Measurements from ENCODE around the gene CTSA.
"Not testable (repeated sequence)": the region's sequence is repeated elsewhere in the genome, so short reads cannot be mapped to it uniquely, and the experiment has no call there.

The CTSA gene

DNA sequence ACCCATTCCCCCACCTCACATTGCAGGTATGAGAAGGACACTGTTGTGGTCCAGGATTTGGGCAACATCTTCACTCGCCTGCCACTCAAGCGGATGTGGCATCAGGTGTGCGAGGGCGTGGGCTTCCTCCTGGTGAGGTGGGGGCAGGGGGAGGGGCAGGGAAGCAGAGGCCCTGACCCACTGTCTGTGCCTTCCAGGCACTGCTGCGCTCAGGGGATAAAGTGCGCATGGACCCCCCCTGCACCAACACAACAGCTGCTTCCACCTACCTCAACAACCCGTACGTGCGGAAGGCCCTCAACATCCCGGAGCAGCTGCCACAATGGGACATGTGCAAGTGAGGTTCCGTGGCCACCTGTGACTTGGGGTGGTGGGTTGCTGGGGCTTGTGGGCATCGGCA, 3.7 kb downstream of the CTSA start:
- no peak for DNase-seq (ENCODE audit: low read depth, low spot score)

DNA sequence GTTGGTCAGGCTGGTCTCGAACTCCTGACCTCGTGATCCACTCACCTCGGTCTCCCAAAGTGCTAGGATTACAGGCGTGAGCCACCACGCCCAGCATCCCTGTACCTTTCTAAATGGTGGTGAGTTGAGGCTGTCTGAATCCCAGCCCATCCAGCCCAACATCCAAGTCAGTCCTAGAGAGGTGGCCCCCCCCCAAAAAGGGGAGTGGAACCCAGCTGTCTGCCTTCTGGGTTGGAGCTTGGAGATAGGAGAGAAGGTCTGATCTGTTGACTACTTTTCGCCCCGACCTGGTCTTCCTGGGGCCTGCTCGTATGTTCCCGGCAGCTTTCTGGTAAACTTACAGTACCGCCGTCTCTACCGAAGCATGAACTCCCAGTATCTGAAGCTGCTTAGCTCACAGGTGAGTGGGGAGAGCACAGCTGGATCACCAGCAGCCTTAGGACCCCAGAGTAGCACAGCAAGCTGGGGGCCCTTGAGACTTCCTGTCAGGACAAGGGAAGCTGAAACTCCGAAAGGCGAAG, 5.6 kb downstream of the CTSA start:
- DNase-seq (ENCODE audit: low read depth, low spot score) = no peak

DNA sequence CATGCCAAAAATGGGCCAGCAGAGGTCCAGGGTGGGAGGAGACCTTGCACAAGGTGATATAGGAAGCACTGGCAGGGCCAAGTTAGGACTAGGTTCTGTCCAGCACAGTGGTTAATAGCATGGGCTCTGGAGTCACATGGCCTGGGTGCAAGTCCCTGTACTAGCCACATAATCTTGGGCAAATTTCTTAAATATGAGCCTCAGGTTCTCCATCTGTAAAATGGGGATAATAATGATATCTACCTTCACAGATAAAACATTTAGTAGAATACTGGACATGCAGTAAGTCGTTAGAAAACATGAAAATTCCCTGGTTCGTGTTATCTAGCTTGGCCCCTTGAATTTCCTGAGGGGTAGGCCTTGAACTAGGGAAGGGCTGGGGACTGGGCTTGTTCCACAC, 6.2 kb downstream of the CTSA start:
- DNase-seq (ENCODE audit: low read depth, low spot score) = no peak

DNA sequence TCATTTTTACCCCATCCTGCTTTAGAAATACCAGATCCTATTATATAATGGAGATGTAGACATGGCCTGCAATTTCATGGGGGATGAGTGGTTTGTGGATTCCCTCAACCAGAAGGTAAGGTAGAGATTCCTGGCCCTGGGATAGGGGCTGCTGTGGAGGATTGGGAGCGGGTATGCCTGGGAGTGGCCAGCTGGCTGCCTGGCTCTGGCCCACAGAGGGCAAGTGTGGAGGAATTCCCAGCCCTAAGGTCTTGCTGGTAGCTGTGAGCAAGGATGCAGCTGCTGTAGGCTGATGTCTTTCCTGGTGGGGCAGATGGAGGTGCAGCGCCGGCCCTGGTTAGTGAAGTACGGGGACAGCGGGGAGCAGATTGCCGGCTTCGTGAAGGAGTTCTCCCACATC, 6.6 kb downstream of the CTSA start:
- DNase-seq (ENCODE audit: low read depth, low spot score) = no peak

DNA sequence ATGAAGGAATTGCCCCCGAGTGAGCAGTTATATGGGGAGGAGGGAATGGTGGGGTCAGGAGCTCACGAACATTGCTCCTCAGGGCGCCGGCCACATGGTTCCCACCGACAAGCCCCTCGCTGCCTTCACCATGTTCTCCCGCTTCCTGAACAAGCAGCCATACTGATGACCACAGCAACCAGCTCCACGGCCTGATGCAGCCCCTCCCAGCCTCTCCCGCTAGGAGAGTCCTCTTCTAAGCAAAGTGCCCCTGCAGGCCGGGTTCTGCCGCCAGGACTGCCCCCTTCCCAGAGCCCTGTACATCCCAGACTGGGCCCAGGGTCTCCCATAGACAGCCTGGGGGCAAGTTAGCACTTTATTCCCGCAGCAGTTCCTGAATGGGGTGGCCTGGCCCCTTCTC, 7.2 kb downstream of the CTSA start:
- no peak for DNase-seq (ENCODE audit: low read depth, low spot score)

DNA sequence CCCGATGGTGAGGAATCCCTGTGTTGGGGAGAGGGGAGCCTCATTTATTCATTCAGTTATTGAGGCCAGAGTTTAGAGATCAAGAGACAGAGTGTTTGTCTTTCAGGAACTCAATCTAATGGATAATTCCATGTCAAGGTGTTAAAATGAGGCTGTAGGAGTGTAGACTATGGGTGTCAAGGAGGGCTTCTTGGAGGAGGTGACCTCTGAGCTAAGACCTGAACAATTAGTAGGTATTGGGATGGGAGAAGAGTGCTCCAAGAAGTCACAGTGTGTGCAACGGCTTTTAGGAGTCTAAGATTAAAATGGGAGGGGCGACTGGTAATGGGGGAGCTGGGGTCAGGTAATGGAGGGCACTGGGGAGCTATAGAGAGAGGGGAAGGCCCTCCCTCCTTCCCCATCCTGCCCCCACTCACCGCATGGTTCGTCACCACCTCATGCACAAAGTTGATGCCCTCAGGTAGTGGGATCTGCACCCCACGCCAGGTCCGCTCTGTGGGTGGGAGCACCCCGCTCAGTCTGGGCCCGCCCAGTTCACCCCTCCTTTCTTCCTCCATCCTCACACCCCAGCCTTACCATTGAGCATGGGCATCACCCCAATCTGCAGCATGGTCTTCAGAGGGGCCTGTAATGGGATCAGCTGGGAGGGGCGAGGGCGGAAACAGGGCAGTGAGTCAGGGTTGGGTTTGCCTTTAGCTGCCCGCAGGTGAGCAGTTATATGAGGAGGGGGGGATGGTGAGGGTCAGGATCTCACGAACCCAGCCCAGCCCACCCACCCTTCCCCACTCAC, 8.1 kb downstream of the CTSA start:
- DNase-seq (ENCODE audit: low read depth, low spot score) = no peak

DNA sequence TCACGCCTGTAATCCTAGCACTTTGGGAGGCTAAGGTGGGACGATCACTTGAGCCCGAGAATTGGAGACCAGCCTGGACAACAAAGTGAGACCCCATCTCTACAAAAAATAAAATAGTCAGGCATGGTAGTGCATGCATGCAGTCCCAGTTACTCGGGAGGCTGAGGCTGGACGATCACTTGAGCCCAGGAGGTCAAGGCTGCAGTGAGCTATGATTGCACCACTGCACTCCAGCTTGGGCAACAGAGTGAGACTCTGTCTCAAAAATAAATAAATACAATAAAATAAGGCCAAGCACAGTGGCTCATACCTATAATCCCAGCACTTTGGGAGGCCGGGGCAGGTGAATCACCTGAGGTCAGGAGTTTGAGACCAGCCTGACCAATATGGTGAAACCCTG, 10.2 kb downstream of the CTSA start:
- not testable (repeated sequence) for DNase-seq (ENCODE audit: low read depth, low spot score)

DNA sequence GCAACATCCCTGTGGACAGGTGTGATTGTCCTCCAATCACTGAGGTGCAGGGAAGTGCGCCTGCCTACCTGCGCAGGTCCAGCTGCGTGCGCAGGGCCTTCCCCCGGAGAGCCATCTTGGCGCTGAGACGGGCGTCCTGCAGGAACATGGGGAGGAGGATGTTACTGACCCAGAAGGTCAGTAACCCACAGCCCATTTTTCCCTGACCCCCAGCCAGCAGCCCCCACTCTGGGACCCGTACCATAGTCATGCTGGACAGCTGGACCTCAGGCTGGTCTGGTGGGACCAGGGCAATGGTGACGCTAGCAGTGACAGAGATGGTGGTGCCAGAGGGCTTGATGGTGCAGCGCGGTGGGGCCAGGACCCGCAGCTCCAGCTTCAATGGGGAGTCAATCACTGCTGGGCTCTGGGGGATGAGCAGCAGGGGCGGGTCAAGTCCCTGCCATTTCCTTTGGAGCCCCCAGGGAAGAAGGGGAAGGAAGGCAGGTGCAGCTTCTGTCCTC, 11.1 kb downstream of the CTSA start:
- DNase-seq (ENCODE audit: low read depth, low spot score) = no peak

DNA sequence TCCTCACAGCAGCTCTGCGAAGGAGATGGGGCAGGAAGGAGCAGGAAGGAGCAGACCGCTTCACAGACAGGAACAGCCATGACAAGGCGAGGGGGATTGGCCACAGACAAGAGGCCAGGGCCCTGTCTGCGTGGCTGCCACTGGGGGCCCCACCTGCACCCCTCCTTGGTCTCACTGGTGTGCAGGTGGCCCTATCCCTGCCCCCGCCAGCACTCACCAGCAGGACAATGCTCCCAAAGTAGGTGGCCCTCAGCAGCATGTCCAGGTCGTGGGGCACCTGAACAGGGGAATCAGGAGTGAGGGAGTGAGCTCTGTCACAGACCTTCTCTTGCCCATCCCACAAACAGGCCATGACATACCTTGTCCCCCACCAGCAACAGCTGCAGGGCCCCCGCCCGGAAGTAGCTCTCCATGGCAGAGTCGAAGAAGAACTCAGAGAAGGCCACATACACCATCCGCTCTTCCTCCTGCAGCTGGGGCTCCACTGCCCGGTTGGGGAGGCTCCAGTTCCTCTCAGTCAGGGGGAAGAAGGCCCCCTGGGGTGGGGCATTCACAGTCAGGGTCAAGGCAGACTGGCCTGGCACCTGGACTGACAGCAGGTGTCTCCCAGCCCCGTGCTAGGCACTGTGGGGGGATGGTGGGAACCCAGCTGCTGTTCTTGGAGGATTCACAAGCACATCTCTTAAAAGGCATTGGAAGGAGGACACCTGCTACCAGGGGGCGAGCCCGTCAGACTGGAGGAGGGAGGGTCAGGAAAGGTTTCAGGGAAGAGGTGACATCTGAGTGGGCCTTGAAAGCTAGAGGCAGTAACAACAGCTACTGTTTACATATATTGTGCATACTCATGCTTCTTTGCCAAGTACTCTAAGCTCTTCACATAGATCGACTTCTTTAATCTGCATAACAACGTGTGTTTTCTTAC, 13.7 kb downstream of the CTSA start:
- DNase-seq (ENCODE audit: low read depth, low spot score) = no peak

DNA sequence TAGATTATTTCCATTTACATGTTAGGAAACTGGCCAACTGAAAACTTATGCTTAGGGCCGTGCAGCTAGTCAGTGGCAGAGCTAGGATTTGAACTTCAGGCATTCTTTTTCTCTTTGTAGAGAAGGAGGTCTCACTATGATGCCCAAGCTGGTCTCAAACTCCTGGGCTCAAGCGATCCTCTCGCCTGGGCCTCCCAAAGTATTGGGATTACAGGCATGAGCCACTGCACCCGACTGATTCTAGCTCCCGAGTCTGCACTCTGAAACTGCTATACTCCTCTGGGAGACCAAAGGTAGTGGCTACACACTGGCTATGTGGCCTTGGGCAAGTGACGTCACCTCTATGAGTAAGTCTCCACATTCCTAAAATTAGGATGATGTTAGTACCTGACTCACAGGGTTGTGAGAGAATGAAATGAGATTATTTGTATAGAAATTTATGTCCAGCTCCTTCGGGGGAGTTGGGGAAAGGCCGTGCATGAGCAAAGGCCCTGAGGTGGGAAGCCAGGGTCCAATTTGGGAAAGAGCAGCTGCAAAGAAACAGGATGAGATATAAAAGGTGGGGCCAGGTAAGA, 14.5 kb downstream of the CTSA start:
- peak; percentile 76 for DNase-seq (ENCODE audit: low read depth, low spot score)

DNA sequence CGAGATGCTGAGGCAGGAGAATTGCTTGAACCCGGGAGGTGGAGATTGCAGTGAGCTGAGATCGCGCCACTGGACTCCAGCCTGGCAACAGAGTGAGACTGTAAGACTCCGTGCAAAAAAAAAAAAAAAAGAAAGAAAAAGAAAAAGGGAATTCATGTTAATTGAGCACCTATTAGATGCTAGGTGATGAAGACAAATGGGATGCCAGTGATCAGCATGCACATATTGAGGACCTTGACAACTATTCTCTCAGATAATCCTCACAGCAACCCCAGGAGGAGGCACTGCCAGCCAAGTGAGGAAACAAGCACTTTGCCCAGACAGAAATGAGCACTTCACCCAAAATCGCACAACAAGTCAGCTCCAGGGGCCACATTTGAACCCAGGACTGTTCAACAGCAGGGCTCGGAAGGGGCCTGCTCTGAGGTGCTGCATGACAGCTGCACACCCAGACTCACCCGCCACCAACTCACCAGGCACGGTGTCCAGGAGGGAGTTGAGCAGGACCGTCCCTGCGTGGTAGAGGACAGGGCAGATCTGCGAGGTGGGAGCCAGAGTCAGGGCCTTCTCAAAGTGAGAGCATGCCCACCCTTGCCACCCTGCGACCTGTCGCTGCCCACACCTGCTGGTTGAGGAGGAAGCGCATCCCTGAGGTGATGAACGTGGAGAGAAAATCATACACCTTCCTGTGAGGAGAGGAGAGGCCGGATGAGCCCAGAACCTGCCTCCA, 16.2 kb downstream of the CTSA start:
- no peak for DNase-seq (ENCODE audit: low read depth, low spot score)

DNA sequence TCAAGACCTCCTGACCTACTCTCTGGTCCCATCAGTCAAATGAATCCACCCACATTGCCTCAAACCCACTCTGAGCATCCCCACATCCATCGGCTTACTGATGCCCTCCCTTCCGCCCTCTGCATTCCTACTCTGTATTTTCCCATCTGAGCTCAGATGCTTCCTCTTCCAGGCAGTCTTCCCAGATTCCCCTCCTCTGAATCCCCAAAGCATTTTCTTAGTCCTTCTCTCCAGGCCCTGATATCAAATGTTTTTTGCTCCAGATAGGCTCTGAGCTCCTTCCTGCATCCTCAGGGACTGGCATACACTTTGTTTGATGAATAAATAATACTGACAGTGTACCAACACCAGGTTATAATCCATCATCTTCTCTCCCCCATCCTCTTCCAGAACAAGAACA, 16.9 kb downstream of the CTSA start:
- DNase-seq (ENCODE audit: low read depth, low spot score) = no peak

DNA sequence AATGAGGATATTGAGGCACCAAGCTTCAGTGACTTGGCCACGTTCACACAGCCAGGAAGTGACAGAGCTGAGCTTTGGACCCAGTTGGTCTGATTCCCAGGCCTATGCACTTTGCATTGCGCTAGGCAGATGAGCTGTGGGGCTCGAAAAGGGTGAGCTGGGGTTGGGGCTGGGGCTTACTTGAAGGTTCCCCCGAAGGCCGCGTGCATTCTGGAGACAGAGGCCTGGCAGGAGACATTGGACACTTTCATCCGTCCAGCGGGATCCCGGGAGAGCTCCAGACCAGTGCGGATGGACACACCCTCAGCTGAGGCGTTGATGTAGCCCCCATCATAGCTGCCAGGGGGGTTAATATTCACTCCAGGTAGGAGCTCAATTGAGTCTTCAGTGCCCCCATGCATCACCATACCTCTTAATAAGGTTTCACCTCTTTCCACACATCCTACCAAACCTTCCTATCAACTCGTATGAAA, 18.2 kb downstream of the CTSA start:
- DNase-seq (ENCODE audit: low read depth, low spot score) = no peak

DNA sequence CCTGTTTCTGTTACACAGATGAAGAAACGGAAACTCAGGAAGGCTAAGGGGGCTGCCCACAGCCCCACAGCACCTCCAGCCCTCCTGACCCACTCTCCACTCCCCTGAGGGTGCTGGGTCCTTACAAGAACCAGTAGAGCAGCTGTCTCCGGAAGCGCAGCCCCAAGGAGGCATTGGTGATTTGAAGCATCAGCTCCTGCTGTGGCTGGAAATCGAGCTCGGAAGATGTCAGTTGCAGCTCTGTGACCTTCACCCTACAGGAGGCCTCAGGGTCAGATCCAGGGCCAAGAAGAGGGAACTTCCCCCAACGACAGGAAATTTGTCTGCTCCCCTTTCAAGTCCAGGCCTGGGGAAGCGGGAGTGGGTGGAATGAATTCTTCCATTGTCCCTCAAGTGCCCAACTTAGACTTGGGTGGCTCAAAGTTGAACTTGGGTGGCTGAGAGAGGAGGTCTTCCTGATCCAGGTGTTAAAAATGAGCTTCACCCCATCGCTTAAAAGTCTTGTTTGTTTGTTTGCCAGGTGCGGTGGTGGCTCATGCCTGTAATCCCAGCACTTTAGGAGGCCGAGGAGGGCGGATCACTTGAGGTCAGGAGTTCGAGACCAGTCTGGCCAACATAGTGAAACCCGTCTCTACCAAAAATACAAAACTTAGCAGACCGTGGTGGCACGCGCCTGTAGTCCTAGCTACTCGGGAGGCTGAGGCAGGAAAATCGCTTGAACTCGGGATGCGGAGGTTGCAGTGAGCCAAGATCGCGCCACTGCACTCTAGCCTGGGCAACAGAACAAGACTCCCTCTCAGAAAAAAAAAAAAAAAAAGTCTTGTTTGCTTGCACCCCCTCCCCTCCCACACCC, 18.9 kb downstream of the CTSA start:
- no peak for DNase-seq (ENCODE audit: low read depth, low spot score)

DNA sequence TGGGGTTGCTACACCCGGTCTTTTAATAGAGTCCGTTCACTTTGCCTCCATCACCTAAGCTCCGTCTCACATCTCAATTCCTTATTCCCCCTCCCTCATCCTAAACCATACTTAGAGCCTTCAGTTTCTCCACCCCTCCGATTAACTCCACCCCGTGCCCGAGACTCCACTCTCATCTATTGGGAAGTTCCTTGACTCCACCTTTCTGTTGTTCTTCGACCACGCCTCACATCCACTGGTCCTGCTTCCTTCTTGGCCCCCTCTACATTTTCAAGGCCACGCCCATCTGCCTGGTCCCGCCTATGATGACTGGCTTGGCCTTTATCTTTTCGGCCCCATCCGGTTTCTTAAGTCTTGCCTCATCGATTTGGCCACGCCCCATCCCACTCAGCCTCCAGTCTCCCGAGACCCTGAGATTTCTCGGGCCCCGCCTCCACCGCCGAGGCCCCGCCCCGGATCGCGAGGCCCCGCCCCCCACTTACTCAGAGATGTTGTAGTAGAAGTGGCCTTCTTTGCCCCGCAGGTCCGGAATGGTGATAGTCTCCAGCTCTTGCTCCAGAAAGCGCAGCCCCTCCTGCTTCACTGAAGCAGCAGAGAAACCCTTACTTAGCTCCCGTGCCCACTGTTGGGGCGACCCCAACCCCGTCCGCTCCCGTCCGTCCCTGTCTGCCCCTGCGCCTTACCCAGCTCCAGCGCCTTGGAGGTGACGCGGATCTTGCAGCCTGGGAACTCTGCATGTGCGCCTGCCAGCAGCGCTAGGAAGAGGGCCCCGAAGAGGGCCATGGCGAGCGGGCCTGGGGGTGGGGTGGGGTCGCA, 19.7 kb downstream of the CTSA start:
- DNase-seq (ENCODE audit: low read depth, low spot score) = peak; percentile 99

DNA sequence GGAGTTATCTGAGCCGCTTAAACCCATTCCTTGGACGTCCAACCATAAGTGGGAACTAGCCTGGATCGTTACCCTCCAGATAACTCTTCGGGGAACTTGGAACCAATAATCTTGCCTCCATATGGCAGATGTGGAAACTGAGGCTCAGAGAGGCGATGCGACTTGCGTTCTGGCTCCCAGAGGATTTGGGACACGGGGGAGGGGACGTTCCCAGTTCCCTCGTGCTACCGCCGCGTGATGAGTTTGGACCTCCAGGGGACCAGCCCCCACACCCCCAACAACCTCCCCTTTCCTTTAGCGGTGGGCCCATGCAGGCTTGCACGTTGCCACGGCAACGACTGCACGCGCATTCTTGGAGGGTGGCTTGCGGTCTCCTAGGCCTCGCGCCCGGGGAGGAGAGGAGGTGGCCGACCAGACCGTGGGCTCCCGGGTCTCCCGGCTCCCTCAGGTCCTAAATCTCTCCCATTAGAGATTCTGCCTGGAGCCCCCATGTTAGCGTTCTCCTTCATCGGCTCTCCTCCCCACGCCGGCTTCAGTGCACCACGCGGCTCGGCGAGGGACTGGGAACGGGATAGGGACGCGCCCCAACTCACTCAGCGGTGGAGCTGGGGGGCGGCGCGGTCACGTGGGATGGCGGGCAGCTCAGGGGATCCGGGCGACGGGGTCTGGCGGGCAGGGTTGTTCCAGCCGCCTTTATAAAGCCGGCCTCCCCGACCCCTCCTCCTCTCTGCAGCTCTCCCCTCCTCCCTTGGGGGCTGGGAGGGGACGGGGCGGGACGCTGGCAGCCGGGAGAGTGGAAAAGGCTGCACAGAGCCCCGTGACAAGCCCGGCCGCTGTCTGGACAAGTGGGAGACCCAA, 20.6 kb downstream of the CTSA start, which contains the start of gene PLTP:
TSS of gene PLTP (minus strand) at position 670 of the 858 bp plus-strand sequence. CDS start 703 bp downstream, outside the sequence.
- DNase-seq (ENCODE audit: low read depth, low spot score) = peak; percentile 95

DNA sequence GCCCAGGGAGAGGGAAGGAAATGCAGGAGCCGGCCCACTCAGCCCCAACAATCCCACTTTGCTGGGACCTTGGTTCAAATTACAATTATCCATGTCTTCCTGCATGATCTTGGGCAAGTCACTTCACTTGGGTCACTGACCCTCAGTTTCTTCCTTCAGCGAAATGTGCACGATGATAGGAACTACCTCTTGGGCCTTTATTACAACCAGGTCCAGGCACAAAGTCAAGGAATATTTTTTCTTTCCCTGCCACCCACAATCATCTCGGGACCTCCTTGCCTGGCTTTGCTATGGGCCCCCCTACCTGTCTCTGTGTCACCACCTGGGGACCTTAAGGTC, 21.2 kb downstream of the CTSA start:
- no peak for DNase-seq (ENCODE audit: low read depth, low spot score)

DNA sequence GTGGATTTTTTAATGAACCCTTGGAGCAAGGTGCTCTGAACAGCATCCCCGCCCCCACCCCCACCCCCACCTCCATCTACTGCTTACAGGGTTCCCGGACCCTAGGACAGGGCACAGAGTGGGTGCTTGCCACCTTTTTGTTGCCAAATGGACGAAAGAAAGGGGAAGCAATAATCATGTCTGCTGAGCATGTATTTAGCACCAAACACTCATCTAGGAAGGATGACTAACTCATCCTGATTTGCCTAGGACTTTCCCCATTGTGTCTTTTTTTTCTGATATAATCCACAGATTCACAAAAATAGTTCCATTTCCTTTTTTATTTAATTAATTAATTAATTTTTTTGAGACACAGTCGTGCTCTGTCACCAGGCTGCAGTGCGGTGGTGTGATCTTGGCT, 22.0 kb downstream of the CTSA start:
- DNase-seq (ENCODE audit: low read depth, low spot score) = no peak

DNA sequence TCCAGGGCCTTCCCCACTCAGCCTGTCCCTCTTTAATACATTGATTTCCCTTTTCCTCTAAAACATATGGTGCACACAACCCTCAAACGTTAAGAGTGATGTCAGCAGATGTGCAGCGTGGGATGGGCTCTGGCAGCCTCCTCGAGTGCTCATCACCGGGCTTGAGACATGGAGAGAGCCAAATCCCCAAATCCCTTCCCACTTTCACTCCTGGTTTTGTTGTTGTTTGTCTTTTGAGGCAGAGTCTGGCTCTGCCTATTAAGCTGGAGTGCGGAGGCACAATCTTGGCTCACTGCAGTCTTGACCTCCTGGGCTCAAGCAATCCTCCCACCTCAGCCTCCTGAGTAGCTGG, 26.6 kb downstream of the CTSA start:
- DNase-seq (ENCODE audit: low read depth, low spot score) = no peak

Data from astrocyte of the hippocampus (primary cell).